DMS79 (cell line): ENCODE results near the gene BCKDHA.

Source experiments
- DNase-seq: peaks from one replicate; lab custom pipeline; 2025; lab: John Stamatoyannopoulos, UW

Gene BCKDHA

DNA sequence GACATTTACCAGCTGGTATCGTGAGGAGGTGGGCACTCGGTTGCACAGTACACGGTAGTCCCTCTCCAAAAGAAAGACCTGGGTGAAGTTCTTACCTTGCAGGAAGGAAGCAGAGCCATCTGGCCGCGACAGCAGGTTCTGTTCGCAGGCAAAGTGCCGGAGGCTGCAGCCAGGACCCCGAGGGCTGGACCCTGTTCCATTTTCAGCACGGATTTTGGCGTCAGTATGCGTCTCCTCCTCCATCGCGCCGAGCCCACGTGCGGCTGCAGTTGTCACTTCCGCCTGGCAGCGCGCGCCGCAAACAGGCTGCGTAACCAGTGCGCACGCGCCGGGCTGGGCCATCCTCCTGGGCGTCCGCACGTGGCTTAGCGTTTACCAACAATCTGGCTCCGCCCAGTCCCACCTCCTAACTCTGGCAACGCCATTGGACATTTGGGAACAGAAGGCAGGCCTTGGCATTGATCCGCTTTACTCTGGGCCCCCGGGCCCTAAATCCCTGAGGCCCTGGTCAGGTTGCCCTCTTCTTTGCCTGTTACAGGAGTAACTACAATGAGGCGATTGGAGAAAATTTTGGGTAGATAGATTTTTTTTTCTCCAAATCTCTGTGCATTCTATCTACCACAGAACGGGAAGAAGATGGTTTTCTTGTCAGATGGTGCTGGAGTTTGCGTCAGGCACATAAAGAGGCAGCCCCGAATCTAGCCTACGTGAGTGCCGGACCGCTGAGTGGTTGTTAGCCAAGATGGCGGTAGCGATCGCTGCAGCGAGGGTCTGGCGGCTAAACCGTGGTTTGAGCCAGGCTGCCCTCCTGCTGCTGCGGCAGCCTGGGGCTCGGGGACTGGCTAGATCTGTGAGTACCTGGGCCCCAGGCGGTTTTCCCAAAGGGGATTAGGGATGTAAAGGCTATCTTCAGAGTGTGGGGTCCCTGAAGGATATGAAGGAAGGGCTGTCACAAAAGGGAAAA lies at the start of gene BCKDHA, which contains the start of gene EXOSC5:
BCKDHA (plus strand) TSS at position 733 of the 964 bp plus-strand sequence; CDS start at position 743, 10 bp downstream.
EXOSC5 (minus strand) TSS at position 274 of the 964 bp plus-strand sequence; CDS start at position 243, 31 bp downstream.
- peak; percentile 99 for DNase-seq

- no peak for DNase-seq
These were observed 46.8 kb upstream of the BCKDHA start for GRCh38 chr19:41350735-41351338.

DNA sequence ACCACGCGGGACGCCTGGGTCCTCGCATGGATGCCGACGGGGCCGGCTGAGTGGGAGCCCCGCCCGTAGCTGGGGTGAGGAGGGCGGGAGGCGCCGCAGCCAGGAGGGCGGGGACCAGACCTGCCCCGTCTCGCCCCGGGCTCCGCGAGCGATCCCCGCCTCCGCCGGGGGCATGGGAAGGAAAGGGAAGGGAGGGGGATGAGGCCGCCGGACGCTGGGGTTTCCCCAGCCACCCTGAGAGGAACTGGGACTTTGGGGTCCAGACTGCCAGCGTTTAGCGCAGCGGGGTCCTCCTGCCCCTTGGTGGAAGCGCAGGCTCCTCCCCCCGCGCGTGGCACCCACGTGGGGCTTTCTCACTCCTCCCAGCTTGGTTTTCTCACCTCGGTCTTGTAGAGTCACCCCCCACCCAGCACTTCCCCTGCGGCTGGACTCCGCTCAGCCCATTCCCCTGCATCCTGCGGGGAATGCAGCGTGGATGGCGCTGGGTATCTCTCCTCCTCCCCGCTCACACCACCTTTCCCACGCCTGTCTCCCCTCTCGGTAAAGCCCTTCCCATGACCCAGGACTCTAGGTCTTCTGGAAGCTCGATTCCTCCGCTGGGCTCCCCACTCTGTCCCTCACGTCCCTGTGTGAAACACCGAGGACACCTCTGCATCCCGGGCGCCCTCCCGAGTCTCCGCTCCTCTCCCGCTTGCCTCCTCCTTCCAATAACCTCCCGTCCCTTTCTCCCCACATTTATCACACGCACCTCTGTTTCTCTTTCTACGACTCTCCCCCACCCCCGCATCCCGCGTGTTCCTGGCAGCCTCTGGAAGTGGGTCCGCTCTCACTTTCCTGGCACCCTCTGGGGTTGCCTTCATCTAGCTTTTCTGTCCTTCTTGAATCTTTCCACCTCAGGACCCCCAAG lies 46.0 kb upstream of the BCKDHA start:
- DNase-seq, result no peak

- DNase-seq, result no peak
These were observed 45.4 kb upstream of the BCKDHA start for GRCh38 chr19:41352279-41352608.

DNA sequence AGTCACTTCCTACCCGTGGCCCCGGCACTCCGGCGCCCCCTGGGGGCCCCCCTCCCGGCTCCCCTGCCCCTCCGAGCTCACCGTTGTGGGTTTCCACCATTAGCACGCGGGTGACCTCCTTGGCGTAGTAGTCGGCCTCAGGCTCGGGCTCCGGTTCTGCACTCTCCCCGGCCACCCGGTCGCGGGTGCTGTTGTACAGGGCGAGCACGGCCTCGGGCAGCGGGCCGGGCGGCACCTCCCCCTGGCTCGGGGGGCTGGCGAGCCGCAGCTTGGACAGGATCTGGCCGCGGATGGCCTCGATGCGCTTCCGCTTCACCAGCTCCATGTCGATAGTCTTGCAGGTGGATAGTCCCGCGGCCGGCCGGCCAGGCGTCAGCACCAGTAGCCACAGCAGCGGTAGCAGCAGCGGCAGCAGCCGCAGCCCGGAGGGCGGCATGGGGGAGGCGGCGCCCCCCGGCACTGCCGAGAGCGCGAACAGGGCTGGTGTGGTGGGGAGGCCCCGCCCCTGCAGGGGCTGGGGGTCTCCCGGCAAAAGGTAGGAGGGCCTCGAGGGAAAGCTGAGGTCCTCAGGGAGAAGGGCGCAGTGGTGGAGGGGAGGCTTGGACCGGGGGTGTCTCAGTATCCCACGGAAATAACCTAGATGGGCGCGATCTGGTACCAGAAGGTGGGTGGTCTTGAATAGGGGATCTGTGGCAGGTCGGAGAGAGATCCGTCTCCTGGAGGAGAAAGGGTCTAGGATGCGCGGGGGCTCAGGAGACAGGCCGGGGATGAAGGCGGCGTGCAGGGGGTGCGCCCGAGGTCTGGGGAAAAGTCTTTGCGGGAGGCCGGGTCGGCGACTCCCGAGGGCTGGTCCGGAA lies 44.8 kb upstream of the BCKDHA start:
- no peak for DNase-seq

GRCh38 chr19:41353466-41354342 lies 43.9 kb upstream of the BCKDHA start, which contains the start of gene TGFB1:
Gene TGFB1 (minus strand): TSS chr19:41353922. CDS start chr19:41353044, 878 bp downstream.
- no peak for DNase-seq

- DNase-seq, result no peak
These were observed 43.2 kb upstream of the BCKDHA start for GRCh38 chr19:41354343-41354953.

DNA sequence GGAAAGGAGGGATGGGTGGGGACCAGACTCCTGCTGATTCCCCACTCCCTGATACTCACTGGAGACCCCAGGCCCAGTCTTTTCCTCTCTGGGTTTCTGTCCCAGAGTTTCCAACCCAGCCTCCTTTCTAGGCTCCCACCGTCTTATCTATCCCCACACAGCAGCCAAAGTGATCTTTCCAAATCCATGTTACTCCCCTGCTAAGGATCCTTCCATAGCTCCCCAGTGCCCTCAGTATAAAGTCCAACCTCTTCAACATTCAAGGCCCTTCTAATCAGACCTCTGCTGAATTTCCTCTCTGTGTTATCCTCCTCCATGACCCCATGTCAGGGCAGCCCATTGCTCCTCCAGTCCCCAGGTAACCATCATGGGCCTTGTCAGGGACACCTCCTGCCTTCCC lies 42.6 kb upstream of the BCKDHA start:
- DNase-seq, result no peak

GRCh38 chr19:41355802-41356201 lies 41.8 kb upstream of the BCKDHA start:
- no peak for DNase-seq

DNA sequence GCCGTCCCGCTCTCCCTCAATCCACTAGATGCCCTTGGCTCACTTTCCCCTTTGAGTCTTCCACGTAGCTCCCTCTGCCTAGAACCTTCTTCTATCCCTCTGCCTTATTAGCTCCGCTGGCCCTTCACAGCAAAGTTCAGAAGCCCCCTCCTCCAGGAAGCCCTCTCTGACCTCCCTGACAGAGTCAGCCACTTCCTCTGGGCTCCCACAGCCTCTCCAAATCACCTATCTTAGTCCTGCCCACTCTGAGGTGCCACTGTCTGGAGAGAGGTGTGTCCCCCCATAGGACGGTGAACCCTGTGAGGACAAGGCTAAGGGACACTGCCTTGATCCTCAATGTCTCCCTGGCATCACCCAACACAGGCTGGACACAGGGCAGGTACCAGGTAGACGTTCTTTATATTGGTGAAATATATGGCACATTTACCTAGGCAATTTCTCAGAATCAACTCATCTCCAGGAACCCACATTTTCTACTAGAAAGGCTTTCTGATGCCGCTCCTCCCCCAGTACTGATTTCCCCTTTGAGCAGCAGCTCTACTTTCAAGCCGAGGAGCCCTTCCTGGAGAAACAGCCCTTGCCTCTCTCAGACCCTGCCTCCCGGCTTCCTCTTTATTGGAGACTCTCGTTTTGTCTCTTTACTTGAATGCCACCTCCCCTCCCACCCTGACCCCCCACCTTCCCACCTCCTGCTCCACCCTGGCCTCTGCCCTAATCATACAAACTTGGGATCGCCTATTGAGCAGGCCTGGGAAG lies 40.5 kb upstream of the BCKDHA start:
- DNase-seq, result no peak

- DNase-seq, result no peak
These were observed 39.9 kb upstream of the BCKDHA start for GRCh38 chr19:41357746-41358145.

DNA sequence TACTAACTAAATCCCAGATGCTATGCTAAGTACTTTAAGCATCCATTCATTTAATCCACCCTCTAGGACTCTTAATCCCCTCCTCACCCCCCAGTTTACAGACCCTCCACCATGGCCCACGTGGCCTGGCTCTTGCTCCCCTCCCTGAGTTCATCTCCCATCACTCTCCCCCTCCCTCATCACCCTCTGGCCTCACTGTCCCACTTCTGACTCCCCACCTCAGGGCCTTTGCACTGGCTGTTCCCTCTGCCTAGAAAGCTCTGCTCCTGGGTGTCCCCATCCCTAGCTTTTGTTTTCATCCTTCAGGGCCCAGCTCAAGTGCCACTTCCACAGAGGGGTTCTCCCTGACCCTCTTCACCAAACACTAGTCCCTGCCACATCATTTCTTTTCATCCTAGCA lies 37.9 kb upstream of the BCKDHA start:
- DNase-seq, result no peak

DNA sequence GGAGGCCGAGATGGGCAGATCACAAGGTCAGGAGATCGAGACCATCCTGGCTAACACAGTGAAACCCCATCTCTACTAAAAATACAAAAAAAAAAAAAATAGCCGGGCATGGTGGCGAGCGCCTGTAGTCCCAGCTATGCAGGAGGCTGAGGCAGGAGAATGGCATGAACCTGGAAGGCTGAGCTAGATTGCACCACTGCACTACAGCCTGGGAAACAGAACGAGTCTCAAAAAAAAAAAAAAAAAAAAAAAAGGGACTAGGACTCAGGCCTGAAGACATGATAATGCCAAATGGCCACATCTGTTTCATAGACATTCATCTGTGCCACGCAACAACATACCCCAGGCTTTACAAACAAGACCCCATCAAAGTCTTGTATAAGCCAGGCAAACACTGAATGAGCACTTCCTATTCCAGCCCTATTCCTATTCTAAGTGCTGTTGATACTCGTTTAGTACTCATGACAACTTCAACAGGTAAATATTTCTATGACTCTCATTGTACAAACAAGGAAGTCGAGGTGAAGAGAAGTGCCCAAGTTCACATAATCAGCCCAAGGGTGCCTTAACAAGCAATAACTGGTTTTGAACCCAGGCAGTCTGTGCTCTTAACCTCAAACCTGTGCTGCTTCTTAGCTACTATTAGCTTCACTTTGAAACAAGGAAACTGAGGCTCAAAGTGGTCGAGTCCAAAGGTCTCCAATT lies 35.3 kb upstream of the BCKDHA start:
- DNase-seq, result no peak

GRCh38 chr19:41363371-41363752 lies 34.3 kb upstream of the BCKDHA start:
- no peak for DNase-seq

GRCh38 chr19:41363753-41364523 lies 33.7 kb upstream of the BCKDHA start, which contains the start of gene B9D2:
Gene B9D2 (minus strand): TSS chr19:41364149. CDS start chr19:41363519, 630 bp downstream.
- peak; percentile 96 for DNase-seq

DNA sequence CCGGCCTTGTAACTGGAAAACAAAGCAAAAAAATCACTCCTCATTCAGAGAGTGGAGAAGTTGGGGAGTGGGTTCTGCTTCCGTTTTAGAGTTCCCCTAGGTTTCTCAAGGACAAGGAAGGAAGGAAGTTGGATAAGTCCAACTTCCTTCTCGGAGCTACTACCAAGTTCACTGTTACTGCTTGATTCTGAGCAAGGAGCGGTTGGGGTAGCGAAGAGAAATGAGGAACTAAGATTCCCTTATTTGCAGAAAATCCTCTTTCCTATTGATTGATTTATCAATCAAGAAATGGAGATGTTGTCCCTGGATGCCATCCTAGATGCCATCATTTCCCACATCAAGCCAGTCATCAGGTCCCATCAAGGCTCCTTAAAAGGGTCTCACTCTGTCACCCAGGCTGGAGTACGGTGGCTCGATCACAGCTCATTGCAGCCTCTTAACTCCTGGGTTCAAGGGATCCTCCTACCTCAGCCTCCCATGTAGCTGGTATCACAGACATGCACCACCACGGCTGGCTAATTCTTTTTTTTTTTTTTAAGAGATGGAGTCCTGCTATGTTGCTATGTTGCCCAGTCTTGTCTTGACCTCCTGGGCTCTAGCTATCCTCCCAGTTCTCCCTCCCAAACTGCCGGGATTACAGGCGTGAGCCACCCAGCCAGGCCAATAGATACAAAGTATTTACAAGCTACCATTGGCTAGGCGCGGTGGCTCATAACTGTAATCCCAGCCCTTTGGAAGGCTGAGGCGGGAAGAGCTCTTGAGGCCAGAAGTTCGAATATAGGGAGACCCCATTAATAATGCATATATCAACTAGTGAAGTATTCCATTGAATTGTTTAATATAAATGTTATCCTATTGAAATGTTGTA lies 32.9 kb upstream of the BCKDHA start:
- no peak for DNase-seq
